ENCODE data around the gene ZNF653. TPM values are rescaled to one million over a fixed set of nuclear protein-coding genes. Genes with fewer than 3 reads are reported as not detected.

ZNF653 gene
- total and polyA plus RNA-seq, 2 donors (not counting 3 experiments of a cell fraction or from before 2014, with no cell fraction given) = 7.0 to 8.7 TPM

- Histone ChIP-seq H3K79me2 (ENCODE audit: control insufficient read depth, insufficient read depth, low read length) (no peaks in the 10 kb centered on the region), H3K36me3 (ENCODE audit: control insufficient read depth in 2 of 2, extremely low read depth in 1 of 2, insufficient read depth in 2 of 2, low read length in 2 of 2) (peaks cover 0 to 7% of the 10 kb centered on the region in 2 experiments), H3K9me3 (replicated peaks; ENCODE audit: control insufficient read depth, insufficient read depth, low read length) (no peaks in the 10 kb centered on the region), H4K20me1 (replicated peaks; ENCODE audit: control insufficient read depth, extremely low read depth, insufficient read depth, low read length) (no peaks in the 10 kb centered on the region), H2AFZ (ENCODE audit: low read depth, low read length) (no peak overlapping the region), H3K4me1 (ENCODE audit: control insufficient read depth, extremely low read depth, insufficient read depth, low read length) (no peaks in the 10 kb centered on the region), H3K27ac (ENCODE audit: insufficient read depth, low read depth, low read length) (no peak overlapping the region), H3K9me1 (replicated peaks; ENCODE audit: control insufficient read depth, extremely low read depth, insufficient read depth, low read length) (no peaks in the 10 kb centered on the region), H3K4me2 (ENCODE audit: insufficient read depth, low read length) (no peak overlapping the region), H3K4me3 (replicated peaks in 1 of 3; ENCODE audit: insufficient read depth in 1 of 3, low read depth in 1 of 3, low read length in 3 of 3) (no peak overlapping the region), H3K9ac (replicated peaks; ENCODE audit: extremely low read depth, insufficient read depth, low read length) (no peak overlapping the region), H3K27me3 (ENCODE audit: control insufficient read depth in 2 of 2, insufficient read depth in 2 of 2, low read length in 2 of 2) (no peaks in the 10 kb centered on the region)
- POLR2A ChIA-PET = no interaction called here
- TF ChIP-seq POLR2A (IDR thresholded peaks at IDR 0.05; ENCODE audit: low read depth, low read length) (no peak), EZH2 (IDR thresholded peaks at IDR 0.05; ENCODE audit: borderline replicate concordance, low read depth, low read length, severe bottlenecking) (no peak), JUN (IDR thresholded peaks at IDR 0.05; ENCODE audit: borderline replicate concordance, insufficient read depth, insufficient read length, low read depth) (no peak), MAX (IDR thresholded peaks at IDR 0.05; ENCODE audit: insufficient read depth, insufficient read length) (no peak), FOS (IDR thresholded peaks at IDR 0.05; ENCODE audit: borderline replicate concordance, insufficient read depth, low read length) (no peak), MYC (IDR thresholded peaks at IDR 0.05; ENCODE audit: low read depth, low read length) (no peak), GATA2 (IDR thresholded peaks at IDR 0.05; ENCODE audit: insufficient read depth, insufficient read length, low read depth, low read length) (no peak), POLR2AphosphoS5 (IDR thresholded peaks at IDR 0.05; ENCODE audit: insufficient read depth, low read depth, low read length) (no peak)
- TF ChIP-seq, protein P1, sequence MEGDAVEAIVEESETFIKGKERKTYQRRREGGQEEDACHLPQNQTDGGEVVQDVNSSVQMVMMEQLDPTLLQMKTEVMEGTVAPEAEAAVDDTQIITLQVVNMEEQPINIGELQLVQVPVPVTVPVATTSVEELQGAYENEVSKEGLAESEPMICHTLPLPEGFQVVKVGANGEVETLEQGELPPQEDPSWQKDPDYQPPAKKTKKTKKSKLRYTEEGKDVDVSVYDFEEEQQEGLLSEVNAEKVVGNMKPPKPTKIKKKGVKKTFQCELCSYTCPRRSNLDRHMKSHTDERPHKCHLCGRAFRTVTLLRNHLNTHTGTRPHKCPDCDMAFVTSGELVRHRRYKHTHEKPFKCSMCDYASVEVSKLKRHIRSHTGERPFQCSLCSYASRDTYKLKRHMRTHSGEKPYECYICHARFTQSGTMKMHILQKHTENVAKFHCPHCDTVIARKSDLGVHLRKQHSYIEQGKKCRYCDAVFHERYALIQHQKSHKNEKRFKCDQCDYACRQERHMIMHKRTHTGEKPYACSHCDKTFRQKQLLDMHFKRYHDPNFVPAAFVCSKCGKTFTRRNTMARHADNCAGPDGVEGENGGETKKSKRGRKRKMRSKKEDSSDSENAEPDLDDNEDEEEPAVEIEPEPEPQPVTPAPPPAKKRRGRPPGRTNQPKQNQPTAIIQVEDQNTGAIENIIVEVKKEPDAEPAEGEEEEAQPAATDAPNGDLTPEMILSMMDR (IDR thresholded peaks at IDR 0.05; ENCODE audit: extremely low read depth in 1 of 2, insufficient read depth in 1 of 2, low read depth in 1 of 2, low read length in 2 of 2) = no peak
- no peak for DNase-seq (ENCODE audit: low read depth, low spot score)
- CTCF ChIA-PET = interaction anchor here (0.5 kb wide), 1 partner anchor 447 kb away, joined by 3 read pairs; no protein-coding TSS in a partner anchor
- intact Hi-C loops (cut with micrococcal nuclease) = no loop called here
- FAIRE-seq = no peak
- dilution Hi-C loops (cut with MboI; ENCODE audit: extremely low pct_ligation_motif_present, low sequenced_read_pairs) = no loop called here
- BruUV-seq (replicated peaks) = no TSS peak
These were observed 42.5 kb upstream of the ZNF653 start for GRCh38 chr19:11547929-11548700.
